HepG2 (cell line): ENCODE results near the gene FAH. TPM values are rescaled to one million over a fixed set of nuclear protein-coding genes. Genes with fewer than 3 reads are reported as not detected.
A peak's percentile ranks its signal among the peaks of the same experiment; 100 is the strongest.

ENCODE experiments used
- ATAC-seq: fragments of 200-7000 bp; cut with Tn5 transposase; 3 replicates; pipeline ENCODE4 v1.9.1; 2020; ENCODE audit warnings: mild to moderate bottlenecking, moderate library complexity
- BruUV-seq: library from RNA; stranded (reverse); fragments of 400-500 nt; replicated peaks from 2 replicates; lab custom pipeline; 2021; lab: Mats Ljungman, UMichigan
- CTCF ChIA-PET: fragments of 300-600 bp; formaldehyde crosslinking; extraction: SDS; loops from one replicate; lab custom pipeline; 2021; ENCODE audit warnings: low total read pairs, inconsistent platforms, low intra/inter-chr PET ratio; lab: Yijun Ruan, JAX
- POLR2A ChIA-PET: fragments of 350-600 bp; sonication (Branson Sonifier 250); formaldehyde crosslinking; loops from one replicate; lab custom pipeline; 2020; ENCODE audit warnings: antibody characterized with exemption, inconsistent platforms; lab: Yijun Ruan, JAX
- DNase-seq: peaks from one replicate; pipeline ENCODE4 v3.0.0-alpha.2; 2015; ENCODE audit warnings: low spot score
- FAIRE-seq: peaks from 3 replicates; lab custom pipeline; 2011; peaks lifted over from hg19 to GRCh38; lab: Jason Lieb, UNC
- H2AFZ ChIP-seq: one replicate; pipeline ENCODE4 v1.6.1; 2011; ENCODE audit warnings: low read length, inconsistent platforms
- H3K27ac ChIP-seq: fragments of 300-600 bp; 3 replicates; pipeline ENCODE4 v1.8.0; 2011; ENCODE audit warnings: mixed run types, mild to moderate bottlenecking, mixed read lengths, low read length, inconsistent platforms; ENCODE audit not compliant: insufficient read depth; ENCODE audit errors: extremely low read length
- H3K27me3 ChIP-seq, 2 experiments: fragments of 200-600 bp in 1 of 2; 2 replicates in 1 of 2; 3 replicates in 1 of 2; pipeline versions ENCODE4 v1.6.0 to v1.8.0; 2011; ENCODE audit warnings: low read length in 2 of 2, mild to moderate bottlenecking in 2 of 2, moderate library complexity in 2 of 2, inconsistent platforms in 1 of 2; ENCODE audit not compliant: insufficient read depth in 2 of 2, control insufficient read depth in 1 of 2
- H3K36me3 ChIP-seq, 2 experiments: fragments of 200-600 bp in 1 of 2; replicated peaks in 1 of 2; 2 replicates in 1 of 2; 3 replicates in 1 of 2; pipeline versions ENCODE4 v1.5.1 to v1.8.0; 2011; ENCODE audit warnings: low read length in 2 of 2, inconsistent platforms in 1 of 2; ENCODE audit not compliant: insufficient read depth in 2 of 2, control insufficient read depth in 1 of 2
- H3K4me1 ChIP-seq: 2 replicates; pipeline ENCODE4 v1.5.1; 2012; ENCODE audit warnings: low read length, inconsistent platforms; ENCODE audit not compliant: insufficient read depth
- H3K4me2 ChIP-seq: 2 replicates; pipeline ENCODE4 v1.6.0; 2011; ENCODE audit warnings: low read depth, low read length, inconsistent platforms
- H3K4me3 ChIP-seq, 3 experiments: fragments of 200-600 bp in 1 of 3; sonication (generic), shearing (Covaris generic) in 1 of 3; replicated peaks in 1 of 3; 2 replicates each; pipeline ENCODE4 v1.5.1; 2011 to 2016; ENCODE audit warnings: low read length in 3 of 3, inconsistent platforms in 2 of 3, low read depth in 2 of 3, mild to moderate bottlenecking in 2 of 3, control low read depth in 1 of 3, mixed read lengths in 1 of 3; ENCODE audit not compliant: insufficient read depth in 1 of 3
- H3K79me2 ChIP-seq: one replicate; pipeline ENCODE4 v1.6.1; 2011; ENCODE audit warnings: low read length, inconsistent platforms; ENCODE audit not compliant: insufficient read depth
- H3K9ac ChIP-seq: 2 replicates; pipeline ENCODE4 v1.6.0; 2011; ENCODE audit warnings: mild to moderate bottlenecking, low read depth, low read length, inconsistent platforms; ENCODE audit not compliant: insufficient read depth
- H3K9me3 ChIP-seq: 2 replicates; pipeline ENCODE4 v1.5.1; 2012; ENCODE audit warnings: mild to moderate bottlenecking, low read length
- H4K20me1 ChIP-seq: 2 replicates; pipeline ENCODE4 v1.6.0; 2011; ENCODE audit warnings: inconsistent platforms, mild to moderate bottlenecking, low read length, moderate library complexity; ENCODE audit not compliant: insufficient read depth
- CHD2 ChIP-seq: IDR thresholded peaks from 2 replicates; pipeline ENCODE4 v1.6.1; 2011; ENCODE audit warnings: low read depth, low read length, improper control_type of control experiment
- IRX3 ChIP-seq: sonication (generic); formaldehyde crosslinking; IDR thresholded peaks from 2 replicates; pipeline ENCODE4 v1.8.1; 2023; ENCODE audit warnings: mild to moderate bottlenecking, low read depth, missing genetic modification reagents, borderline replicate concordance
- JUNB ChIP-seq: sonication (generic); formaldehyde crosslinking; IDR thresholded peaks from 2 replicates; pipeline ENCODE4 v1.8.0; 2022; ENCODE audit warnings: missing genetic modification reagents, mild to moderate bottlenecking, borderline replicate concordance
- PATZ1 ChIP-seq: sonication (generic); formaldehyde crosslinking; IDR thresholded peaks from 2 replicates; pipeline ENCODE4 v1.4.0; 2020; ENCODE audit warnings: missing genetic modification reagents
- POLR2A ChIP-seq, 2 experiments: IDR thresholded peaks; 2 replicates each; pipeline ENCODE4 v1.6.1; 2011; ENCODE audit warnings: low read depth in 2 of 2, low read length in 2 of 2, mild to moderate bottlenecking in 1 of 2, moderate library complexity in 1 of 2; ENCODE audit not compliant: insufficient read depth in 1 of 2
- POLR2AphosphoS5 ChIP-seq: IDR thresholded peaks from 2 replicates; pipeline ENCODE4 v1.6.1; 2012; ENCODE audit warnings: low read depth, low read length
- RFX3 ChIP-seq: IDR thresholded peaks from 2 replicates; pipeline ENCODE4 v1.6.1; 2016; ENCODE audit warnings: missing biosample characterization, missing genetic modification reagents
- SALL1 ChIP-seq: sonication (generic); formaldehyde crosslinking; IDR thresholded peaks from 2 replicates; pipeline ENCODE4 v1.8.0; 2022; ENCODE audit warnings: mild to moderate bottlenecking, missing genetic modification reagents
- SALL2 ChIP-seq: sonication (generic); formaldehyde crosslinking; IDR thresholded peaks from 2 replicates; pipeline ENCODE4 v1.8.1; 2023; ENCODE audit warnings: mild to moderate bottlenecking, missing genetic modification reagents, inconsistent platforms
- SIN3A ChIP-seq: IDR thresholded peaks from 2 replicates; pipeline ENCODE4 v1.6.1; 2011; ENCODE audit warnings: low read depth, mild to moderate bottlenecking, control low read depth, low read length, borderline replicate concordance
- SOX13 ChIP-seq, 3 experiments: fragments of 450-650 bp in 1 of 3; sonication (generic) in 1 of 3; formaldehyde crosslinking in 1 of 3; IDR thresholded peaks in 2 of 3; conservative IDR thresholded peaks in 1 of 3; 2 replicates each; pipeline versions ENCODE4 v1.5.0 to v1.6.1; 2016 to 2020; ENCODE audit warnings: antibody characterized with exemption in 1 of 3, mild to moderate bottlenecking in 1 of 3, missing compliant biosample characterization in 1 of 3, missing genetic modification reagents in 1 of 3, moderate library complexity in 1 of 3
- YEATS4 ChIP-seq: sonication (generic); formaldehyde crosslinking; IDR thresholded peaks from 2 replicates; pipeline ENCODE4 v1.4.0; 2020; ENCODE audit warnings: missing genetic modification reagents, borderline replicate concordance
- ZFP36L1 ChIP-seq: sonication (generic); formaldehyde crosslinking; IDR thresholded peaks from 2 replicates; pipeline ENCODE4 v1.8.0; 2022; ENCODE audit warnings: mild to moderate bottlenecking, missing genetic modification reagents, moderate library complexity
- ZNF33B ChIP-seq: sonication (generic); formaldehyde crosslinking; IDR thresholded peaks from 2 replicates; pipeline ENCODE4 v1.5.1; 2020; ENCODE audit warnings: mild to moderate bottlenecking, missing genetic modification reagents
- ZNF577 ChIP-seq: sonication (generic); formaldehyde crosslinking; IDR thresholded peaks from 2 replicates; pipeline ENCODE4 v1.4.0; 2020; ENCODE audit warnings: mild to moderate bottlenecking, low read depth, missing genetic modification reagents, borderline replicate concordance
- whole genome bisulfite sequencing: methylation state at CpG from one replicate; pipeline ENCODE4 v1.1.6; 2017; ENCODE audit warnings: low lambda C conversion rate; 5-methylcytosine and 5-hydroxymethylcytosine counted together
- in situ Hi-C: cut with HindIII; loops from 2 replicates; pipeline ENCODE4 v1.10.0; 2017; ENCODE audit warnings: low pct_unique_long_range_greater_than_20kb; ENCODE audit not compliant: extremely low pct_ligation_motif_present
- intact Hi-C: fragments of 100-400 bp; cut with micrococcal nuclease; formaldehyde crosslinking; loops from one replicate; pipeline ENCODE4 v1.10.0; 2022; ENCODE audit not compliant: unreplicated experiment
- polyA plus RNA-seq, 8 experiments: library from polyadenylated mRNA; depleted of rRNA in 3 of 8; stranded (reverse) in 7 of 8; unstranded in 1 of 8; fragments of >200 nt; fragmentation: Illumina TruSeq in 4 of 8; extraction: Trizol in 4 of 8; gene quantifications; 2 replicates each; pipeline versions ENCODE4 v1.2.1 to v1.2.3, GENCODE V29; 2011 to 2016; ENCODE audit warnings: low read depth in 4 of 8, missing spikeins in 1 of 8, mixed read lengths in 1 of 8; ENCODE audit not compliant: insufficient read depth in 1 of 8
- total RNA-seq, 5 experiments: library from RNA; depleted of rRNA; stranded (reverse); fragments of >200 nt; fragmentation: Illumina TruSeq; extraction: Trizol; gene quantifications; 2 replicates each; pipeline ENCODE4 v1.2.3, GENCODE V29; 2016; ENCODE audit warnings: low read depth in 1 of 5

The FAH gene
- total and polyA plus RNA-seq, 2 of the 13 experiments (the other 11 are each of a cell fraction or from before 2014, with no cell fraction given) = 36.6 to 75.0 TPM

DNA sequence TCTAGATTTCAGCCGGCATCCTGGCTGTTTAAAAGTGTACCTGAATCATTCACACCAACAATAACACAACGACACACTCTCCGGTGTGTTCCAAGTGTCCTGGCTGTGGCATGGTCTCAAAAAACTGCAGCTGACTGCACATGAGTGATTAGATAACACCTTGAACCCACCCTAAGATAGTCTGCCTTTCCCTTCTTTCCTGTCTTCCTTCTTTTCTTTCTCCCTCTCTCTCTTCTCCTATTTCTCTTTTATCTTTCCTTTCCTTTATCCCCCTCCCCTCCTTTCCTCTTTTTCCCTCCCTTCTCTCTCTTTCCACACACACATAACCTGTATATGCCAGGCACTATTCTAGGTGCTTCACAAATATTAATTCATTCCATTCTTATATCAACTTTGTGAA lies 1.2 kb upstream of the FAH start:
- H3K36me3 ChIP-seq = no peaks in the 10 kb centered on the region
- BruUV-seq = no TSS peak
- no peak for ATAC-seq
- no peaks in the 10 kb centered on the region; a peak in 1 of 5 replicates for H3K27me3 ChIP-seq
- peak overlapping the region in 2 of 3 experiments; percentile 64 to 72; a peak in 2 of 6 replicates for H3K4me3 ChIP-seq
- no peak overlapping the region for H3K27ac ChIP-seq
- peaks cover 24% of the 10 kb centered on the region for H3K79me2 ChIP-seq
- WGBS = 4% methylated on average over 3 of the region's 3 CpGs
- ChIA-PET CTCF (no interaction called here), POLR2A (interaction anchor here (0.8 to 3.5 kb wide), 3 partner anchors 11 to 92 kb away, joined by 3 to 24 read pairs (median 6); partner anchors contain the start of gene ZFAND6)
- DNase-seq = no peak
- no peak for FAIRE-seq
- H3K4me2 ChIP-seq = peak overlapping the region; percentile 99
- no peak overlapping the region for H2AFZ ChIP-seq
- no peaks in the 10 kb centered on the region for H3K9me3 ChIP-seq
- TF ChIP-seq CHD2 = no peak
- no peak for TF ChIP-seq ZNF577 (CRISPR knock-in tag)
- no peak overlapping the region for H3K9ac ChIP-seq
- intact Hi-C loops (loop anchor here (5.0 to 10.0 kb wide), 2 partner anchors 79 to 267 kb away; no protein-coding TSS in a partner anchor), in situ Hi-C loops (loop anchor here (5.0 to 25.0 kb wide), 2 partner anchors 79 to 264 kb away; partner anchors contain the start of gene MTHFS)
- no peaks in the 10 kb centered on the region for H4K20me1 ChIP-seq
- H3K4me1 ChIP-seq = peaks cover 49% of the 10 kb centered on the region

GRCh38 chr15:80152180-80152895 lies 461 bp upstream of the FAH start:
- Histone ChIP-seq H3K4me1 (peaks cover 57% of the 10 kb centered on the region), H3K4me2 (peak overlapping the region; percentile 99), H3K27ac (peak overlapping the region; percentile 48), H2AFZ (peak overlapping the region; percentile 83), H3K36me3 (no peaks in the 10 kb centered on the region), H3K27me3 (no peaks in the 10 kb centered on the region; a peak in 1 of 5 replicates), H3K9me3 (no peaks in the 10 kb centered on the region), H4K20me1 (no peaks in the 10 kb centered on the region), H3K9ac (peak overlapping the region; percentile 58), H3K4me3 (peak overlapping the region; percentile 78 to 89 (median 88)), H3K79me2 (peaks cover 24% of the 10 kb centered on the region)
- in situ Hi-C loops = loop anchor here (5.0 to 25.0 kb wide), 2 partner anchors 80 to 265 kb away; partner anchors contain the start of gene MTHFS
- no TSS peak for BruUV-seq
- ChIA-PET CTCF (no interaction called here), POLR2A (interaction anchor here (0.7 to 3.5 kb wide), 5 partner anchors 10 to 93 kb away, joined by 3 to 24 read pairs (median 5); partner anchors contain the start of gene ZFAND6)
- DNase-seq = peak; percentile 90
- ATAC-seq = peak; percentile 67
- no peak for FAIRE-seq
- intact Hi-C loops = loop anchor here (5.0 to 10.0 kb wide), 2 partner anchors 80 to 268 kb away; no protein-coding TSS in a partner anchor
- WGBS = 2% methylated on average over 39 of the region's 41 CpGs
- TF ChIP-seq JUNB (CRISPR knock-in tag) (no peak), SALL2 (CRISPR knock-in tag) (0 out of 2 replicates have a peak, but pooled peaks have one; percentile 2), RFX3 (no peak), IRX3 (CRISPR knock-in tag) (no peak), SIN3A (0 out of 2 replicates have a peak, but pooled peaks have one; percentile 37), PATZ1 (peak; percentile 66), POLR2AphosphoS5 (peak; percentile 54; the same call in 1 of the 2 replicates), ZNF33B (CRISPR knock-in tag) (no peak), SOX13 (IDR thresholded peaks at IDR 0.05) (no peak), SOX13 (CRISPR knock-in tag; conservative IDR thresholded peaks at IDR 0.05 in 1 of 2, IDR thresholded peaks at IDR 0.05 in 1 of 2) (0 out of 4 replicates have a peak, but pooled peaks of 1 of the 2 experiments have one; percentile 16), POLR2A (IDR thresholded peaks at IDR 0.05; ENCODE audit: insufficient read depth in 1 of 2, low read depth in 2 of 2, low read length in 2 of 2) (peak; percentile 35 to 69; a peak in 2 of 4 replicates), YEATS4 (CRISPR knock-in tag) (peak; percentile 1; the same call in 1 of the 2 replicates), SALL1 (CRISPR knock-in tag) (peak; percentile 44), ZFP36L1 (CRISPR knock-in tag) (0 out of 2 replicates have a peak, but pooled peaks have one; percentile 41)
